Upper lobe of left lung (tissue), 6 donors: Measurements from ENCODE around the gene LCE3E. TPM values are rescaled to one million over a fixed set of nuclear protein-coding genes. Genes with fewer than 3 reads are reported as not detected.

Experiments used
- ATAC-seq, 2 donors: fragments of 200-7000 bp; cut with Tn5 transposase; one replicate each; pipeline ENCODE4 v1.9.1; 2022; ENCODE audit warnings: mild to moderate bottlenecking in 2 of 2, moderate library complexity in 2 of 2; ENCODE audit not compliant: low FRiP score in 2 of 2
- DNase-seq, 2 donors: peaks; one replicate each; pipeline ENCODE4 v3.0.0-alpha.2; 2019 to 2020
- H3K27ac ChIP-seq, 4 donors: fragments of 200-600 bp; sonication (generic); one replicate each; pipeline ENCODE4 v1.5.1; 2016 to 2019
- H3K27me3 ChIP-seq, 4 donors: fragments of 200-600 bp; sonication (generic); one replicate each; pipeline ENCODE4 v1.5.1; 2017 to 2019
- H3K36me3 ChIP-seq, 4 donors: fragments of 200-600 bp; sonication (generic); one replicate each; pipeline ENCODE4 v1.5.1; 2016 to 2019
- H3K4me1 ChIP-seq, 4 donors: fragments of 200-600 bp; sonication (generic); one replicate each; pipeline ENCODE4 v1.5.1; 2018 to 2019
- H3K4me3 ChIP-seq, 4 donors: fragments of 200-600 bp; sonication (generic); one replicate each; pipeline ENCODE4 v1.5.1; 2017 to 2019; ENCODE audit warnings: mild to moderate bottlenecking in 2 of 4, moderate library complexity in 1 of 4
- H3K9me3 ChIP-seq, 4 donors: fragments of 200-600 bp; sonication (generic); one replicate each; pipeline ENCODE4 v1.5.1; 2018 to 2019
- CTCF ChIP-seq, 6 experiments: fragments of 450-650 bp in 4 of 6; fragments of 200-600 bp in 2 of 6; sonication (generic) in 2 of 6; IDR thresholded peaks; one replicate each; pipeline ENCODE4 v1.5.1; 2016 to 2019; ENCODE audit warnings: antibody characterized with exemption in 6 of 6
- EP300 ChIP-seq, 4 donors: sonication (generic); formaldehyde crosslinking; IDR thresholded peaks; one replicate each; pipeline ENCODE4 v1.5.1; 2017; ENCODE audit warnings: antibody characterized with exemption in 4 of 4, control low read depth in 2 of 4
- POLR2A ChIP-seq, 4 donors: fragments of 450-650 bp; IDR thresholded peaks; one replicate each; pipeline ENCODE4 v1.5.1; 2016 to 2017; ENCODE audit warnings: antibody characterized with exemption in 4 of 4, mild to moderate bottlenecking in 2 of 4
- POLR2AphosphoS5 ChIP-seq, 2 donors: sonication (generic); formaldehyde crosslinking; IDR thresholded peaks; one replicate each; pipeline ENCODE4 v1.5.1; 2017; ENCODE audit warnings: antibody characterized with exemption in 2 of 2
- WGBS, 2 donors: methylation state at CpG; one replicate each; pipeline ENCODE4 v1.1.5; 2017 to 2018; 5-methylcytosine and 5-hydroxymethylcytosine counted together
- total RNA-seq, 6 donors: library from RNA; depleted of rRNA in 4 of 6; stranded (reverse); fragments of >200 nt in 4 of 6; gene quantifications; one replicate each; pipeline versions ENCODE4 v1.1.0 to v1.2.1, GENCODE V29; 2016 to 2021
- donor health status: DM: no; HTN: no; CAD: no; lungs with moderate emphysema.
- donor health status: DM: no; HTN: yes; CAD: no; lungs with severe emphysema.

The LCE3E gene
- total RNA-seq, 6 donors from 2014 or later = not detected

GRCh38 chr1:152537496-152537895 is 29.1 kb downstream of the LCE3E start:
- 51 to 53% methylated on average over 4 of the region's 4 CpGs for WGBS, 2 donors
- Histone ChIP-seq H3K4me1 (no peaks in the 10 kb centered on the region), H3K4me3 (no peak overlapping the region), H3K9me3 (no peaks in the 10 kb centered on the region), H3K27me3 (no peaks in the 10 kb centered on the region), H3K27ac (no peak overlapping the region), H3K36me3 (no peaks in the 10 kb centered on the region)
- ATAC-seq (peak in 1 of 2 donors; percentile 9), DNase-seq (no peak)
- TF ChIP-seq EP300 (IDR thresholded peaks at IDR 0.05) = no peak
- no peak for TF ChIP-seq POLR2A (IDR thresholded peaks at IDR 0.05)
- TF ChIP-seq CTCF (IDR thresholded peaks at IDR 0.05) = no peak
- no peak for TF ChIP-seq POLR2AphosphoS5 (IDR thresholded peaks at IDR 0.05)

GRCh38 chr1:152535774-152536173 is 30.8 kb downstream of the LCE3E start:
- no peaks in the 10 kb centered on the region for H3K36me3 ChIP-seq
- H3K4me1 ChIP-seq = no peaks in the 10 kb centered on the region
- ATAC-seq (no peak), DNase-seq (no peak)
- no peak overlapping the region for H3K27ac ChIP-seq
- WGBS, 2 donors = 72 to 78% methylated on average over 3 of the region's 3 CpGs
- no peak for TF ChIP-seq POLR2A (IDR thresholded peaks at IDR 0.05)
- H3K9me3 ChIP-seq = no peaks in the 10 kb centered on the region
- H3K27me3 ChIP-seq = no peaks in the 10 kb centered on the region
- no peak overlapping the region for H3K4me3 ChIP-seq

- DNase-seq (no peak), ATAC-seq (no peak)
- H3K4me3 ChIP-seq = no peak overlapping the region
- H3K36me3 ChIP-seq = no peaks in the 10 kb centered on the region
- TF ChIP-seq CTCF (IDR thresholded peaks at IDR 0.05) (peak in 3 of 6 experiments; percentile 26 to 48 (median 29)), POLR2AphosphoS5 (IDR thresholded peaks at IDR 0.05) (no peak)
- H3K27ac ChIP-seq = no peak overlapping the region
- H3K4me1 ChIP-seq = no peaks in the 10 kb centered on the region
- H3K27me3 ChIP-seq = no peaks in the 10 kb centered on the region
- H3K9me3 ChIP-seq = no peaks in the 10 kb centered on the region
- WGBS, 2 donors = 26 to 28% methylated on average over 7 of the region's 7 CpGs
These were observed 33.1 kb downstream of the LCE3E start for GRCh38 chr1:152533327-152533938.

GRCh38 chr1:152525080-152525641 is 41.4 kb downstream of the LCE3E start:
- H3K27ac ChIP-seq = no peak overlapping the region
- DNase-seq (no peak), ATAC-seq (no peak)
- H3K27me3 ChIP-seq = no peaks in the 10 kb centered on the region
- no peaks in the 10 kb centered on the region for H3K9me3 ChIP-seq
- no peak overlapping the region for H3K4me3 ChIP-seq
- H3K4me1 ChIP-seq = no peaks in the 10 kb centered on the region
- no peak for TF ChIP-seq CTCF (IDR thresholded peaks at IDR 0.05)
- TF ChIP-seq POLR2AphosphoS5 (IDR thresholded peaks at IDR 0.05) = no peak
- no peaks in the 10 kb centered on the region for H3K36me3 ChIP-seq
- 27 to 28% methylated on average over 1 of the region's 1 CpG for WGBS, 2 donors

GRCh38 chr1:152520561-152521090 is 46.0 kb downstream of the LCE3E start:
- no peak for TF ChIP-seq POLR2A (IDR thresholded peaks at IDR 0.05)
- no peak for TF ChIP-seq CTCF (IDR thresholded peaks at IDR 0.05)
- TF ChIP-seq POLR2AphosphoS5 (IDR thresholded peaks at IDR 0.05) = no peak
- ATAC-seq = no peak
- 58 to 62% methylated on average over 4 of the region's 4 CpGs for WGBS, 2 donors
- H3K27me3 ChIP-seq = peaks cover 0 to 4% (median 1%) of the 10 kb centered on the region in 4 donors
- H3K27ac ChIP-seq = no peak overlapping the region
- no peak overlapping the region for H3K4me3 ChIP-seq
- no peaks in the 10 kb centered on the region for H3K9me3 ChIP-seq
- H3K4me1 ChIP-seq = peaks cover 0 to 2% (median under 1%) of the 10 kb centered on the region in 4 donors
- no peak for DNase-seq
- H3K36me3 ChIP-seq = no peaks in the 10 kb centered on the region
